HCT116 (cell line): ENCODE data around the gene GPR107. TPM values are rescaled to one million over a fixed set of nuclear protein-coding genes. Genes with fewer than 3 reads are reported as not detected.

Experiments used
- ATF3 ChIP-seq: IDR thresholded peaks from 2 replicates; pipeline ENCODE4 v1.6.1; 2012
- CTCF ChIP-seq, 3 experiments: fragments of 200-600 bp in 1 of 3; sonication (generic) in 1 of 3; IDR thresholded peaks in 2 of 3; conservative IDR thresholded peaks in 1 of 3; 2 replicates each; pipeline ENCODE4 v1.5.1; 2012 to 2017; ENCODE audit warnings: low read depth in 2 of 3, low read length in 2 of 3, antibody characterized with exemption in 1 of 3, borderline replicate concordance in 1 of 3, control low read depth in 1 of 3, mild to moderate bottlenecking in 1 of 3, mixed read lengths in 1 of 3, mixed run types in 1 of 3, moderate library complexity in 1 of 3; ENCODE audit not compliant: insufficient read depth in 1 of 3
- JUND ChIP-seq: IDR thresholded peaks from 2 replicates; pipeline ENCODE4 v1.6.1; 2012
- POLR2AphosphoS5 ChIP-seq: IDR thresholded peaks from 2 replicates; pipeline ENCODE4 v1.6.1; 2011; ENCODE audit warnings: mild to moderate bottlenecking, low read depth, low read length, moderate library complexity
- YY1 ChIP-seq: IDR thresholded peaks from 2 replicates; pipeline ENCODE4 v1.6.1; 2011; ENCODE audit warnings: low read length, low read depth, moderate library complexity, mild to moderate bottlenecking; ENCODE audit not compliant: insufficient replicate concordance; ENCODE audit errors: extremely low read depth
- total RNA-seq: library from RNA; stranded (reverse); gene quantifications from one replicate; pipeline ENCODE4 v1.2.1, GENCODE V29; 2021; ENCODE audit not compliant: unreplicated experiment
- TF ChIP-seq, protein P1 (sequence below): IDR thresholded peaks from 2 replicates; pipeline ENCODE4 v1.6.1; 2012; ENCODE audit warnings: low read depth
- TF ChIP-seq, protein P2 (sequence below): IDR thresholded peaks from 2 replicates; pipeline ENCODE4 v1.6.1; 2012

The GPR107 gene
- total RNA-seq, 1 experiment from 2014 or later, result 32.5 TPM

DNA sequence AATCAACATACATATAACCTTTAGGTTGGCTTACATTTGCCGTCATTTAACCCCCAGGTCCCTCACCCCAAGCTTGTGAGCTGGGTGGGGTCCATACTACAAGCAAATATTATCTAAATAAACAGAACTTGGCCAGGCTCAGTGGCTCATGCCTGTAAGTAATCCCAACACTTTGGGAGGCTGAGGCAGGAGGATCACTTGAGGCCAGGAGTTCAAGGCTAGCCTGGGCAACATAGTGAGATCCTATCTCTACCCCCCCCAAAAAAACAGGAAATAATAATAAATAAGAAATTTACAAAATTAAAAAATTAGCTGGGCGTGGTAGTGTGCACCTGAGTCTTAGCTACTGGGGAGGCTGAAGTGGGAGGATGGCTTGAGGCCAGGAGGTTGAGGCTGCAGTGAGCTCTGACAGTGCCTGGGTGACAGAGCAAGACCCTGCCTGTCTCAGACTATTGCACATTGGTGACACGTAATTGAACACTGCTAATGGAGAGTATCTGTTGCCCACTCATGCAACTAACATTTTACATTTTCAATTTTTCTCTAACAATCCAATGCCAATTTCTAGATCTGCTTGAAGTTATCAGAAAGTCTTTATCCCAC lies 29.6 kb upstream of the GPR107 start (continued):
- TF ChIP-seq, protein P1, sequence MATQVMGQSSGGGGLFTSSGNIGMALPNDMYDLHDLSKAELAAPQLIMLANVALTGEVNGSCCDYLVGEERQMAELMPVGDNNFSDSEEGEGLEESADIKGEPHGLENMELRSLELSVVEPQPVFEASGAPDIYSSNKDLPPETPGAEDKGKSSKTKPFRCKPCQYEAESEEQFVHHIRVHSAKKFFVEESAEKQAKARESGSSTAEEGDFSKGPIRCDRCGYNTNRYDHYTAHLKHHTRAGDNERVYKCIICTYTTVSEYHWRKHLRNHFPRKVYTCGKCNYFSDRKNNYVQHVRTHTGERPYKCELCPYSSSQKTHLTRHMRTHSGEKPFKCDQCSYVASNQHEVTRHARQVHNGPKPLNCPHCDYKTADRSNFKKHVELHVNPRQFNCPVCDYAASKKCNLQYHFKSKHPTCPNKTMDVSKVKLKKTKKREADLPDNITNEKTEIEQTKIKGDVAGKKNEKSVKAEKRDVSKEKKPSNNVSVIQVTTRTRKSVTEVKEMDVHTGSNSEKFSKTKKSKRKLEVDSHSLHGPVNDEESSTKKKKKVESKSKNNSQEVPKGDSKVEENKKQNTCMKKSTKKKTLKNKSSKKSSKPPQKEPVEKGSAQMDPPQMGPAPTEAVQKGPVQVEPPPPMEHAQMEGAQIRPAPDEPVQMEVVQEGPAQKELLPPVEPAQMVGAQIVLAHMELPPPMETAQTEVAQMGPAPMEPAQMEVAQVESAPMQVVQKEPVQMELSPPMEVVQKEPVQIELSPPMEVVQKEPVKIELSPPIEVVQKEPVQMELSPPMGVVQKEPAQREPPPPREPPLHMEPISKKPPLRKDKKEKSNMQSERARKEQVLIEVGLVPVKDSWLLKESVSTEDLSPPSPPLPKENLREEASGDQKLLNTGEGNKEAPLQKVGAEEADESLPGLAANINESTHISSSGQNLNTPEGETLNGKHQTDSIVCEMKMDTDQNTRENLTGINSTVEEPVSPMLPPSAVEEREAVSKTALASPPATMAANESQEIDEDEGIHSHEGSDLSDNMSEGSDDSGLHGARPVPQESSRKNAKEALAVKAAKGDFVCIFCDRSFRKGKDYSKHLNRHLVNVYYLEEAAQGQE, result no peak
- no peak for TF ChIP-seq YY1
- TF ChIP-seq ATF3, result no peak
- TF ChIP-seq POLR2AphosphoS5, result no peak
- TF ChIP-seq, protein P2, sequence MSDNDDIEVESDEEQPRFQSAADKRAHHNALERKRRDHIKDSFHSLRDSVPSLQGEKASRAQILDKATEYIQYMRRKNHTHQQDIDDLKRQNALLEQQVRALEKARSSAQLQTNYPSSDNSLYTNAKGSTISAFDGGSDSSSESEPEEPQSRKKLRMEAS, result no peak
- no peak for TF ChIP-seq JUND
- TF ChIP-seq CTCF (IDR thresholded peaks at IDR 0.05 in 2 of 3, conservative IDR thresholded peaks at IDR 0.05 in 1 of 3; ENCODE audit: borderline replicate concordance in 1 of 3, insufficient read depth in 1 of 3, low read depth in 2 of 3, low read length in 2 of 3), result no peak
- TF ChIP-seq, all 23 proteins: peak for 0
